Measurements from ENCODE around the gene CYB5R2. TPM values are rescaled to one million over a fixed set of nuclear protein-coding genes. Genes with fewer than 3 reads are reported as not detected.

The CYB5R2 gene
- total RNA-seq, 2 donors from 2014 or later = 1.3 TPM; not detected in 1

DNA sequence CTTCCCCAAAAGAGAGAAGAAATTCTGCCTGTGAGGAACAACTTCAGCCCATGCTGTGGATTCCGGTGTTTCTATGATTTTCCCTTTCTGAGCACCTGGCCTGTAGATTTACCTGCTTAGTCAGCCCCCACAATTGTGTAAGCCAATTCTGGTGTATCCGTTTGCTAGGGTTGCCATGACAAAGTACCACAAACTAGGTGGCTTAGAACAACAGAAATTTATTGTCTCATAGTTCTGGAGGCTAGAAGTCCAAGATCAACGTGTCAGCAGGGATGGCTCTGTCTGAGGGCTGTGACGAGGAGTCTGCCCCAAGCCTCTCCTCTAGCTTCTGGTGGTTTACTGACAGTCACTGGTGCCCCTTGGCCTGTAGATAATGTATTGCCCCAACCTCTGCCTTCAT is 15.9 kb upstream of the CYB5R2 start:
- no peak for ATAC-seq
- 67 to 68% methylated on average over 4 of the region's 4 CpGs for WGBS, 2 donors
- Histone ChIP-seq H3K9me3 (no peaks in the 10 kb centered on the region), H3K4me3 (no peak overlapping the region), H3K27me3 (no peaks in the 10 kb centered on the region), H3K36me3 (replicated peaks in 1 of 2; ENCODE audit: insufficient read depth in 1 of 2, low read depth in 2 of 2) (no peaks in the 10 kb centered on the region), H3K27ac (no peak overlapping the region), H3K4me1 (no peaks in the 10 kb centered on the region)
- TF ChIP-seq, protein P1, sequence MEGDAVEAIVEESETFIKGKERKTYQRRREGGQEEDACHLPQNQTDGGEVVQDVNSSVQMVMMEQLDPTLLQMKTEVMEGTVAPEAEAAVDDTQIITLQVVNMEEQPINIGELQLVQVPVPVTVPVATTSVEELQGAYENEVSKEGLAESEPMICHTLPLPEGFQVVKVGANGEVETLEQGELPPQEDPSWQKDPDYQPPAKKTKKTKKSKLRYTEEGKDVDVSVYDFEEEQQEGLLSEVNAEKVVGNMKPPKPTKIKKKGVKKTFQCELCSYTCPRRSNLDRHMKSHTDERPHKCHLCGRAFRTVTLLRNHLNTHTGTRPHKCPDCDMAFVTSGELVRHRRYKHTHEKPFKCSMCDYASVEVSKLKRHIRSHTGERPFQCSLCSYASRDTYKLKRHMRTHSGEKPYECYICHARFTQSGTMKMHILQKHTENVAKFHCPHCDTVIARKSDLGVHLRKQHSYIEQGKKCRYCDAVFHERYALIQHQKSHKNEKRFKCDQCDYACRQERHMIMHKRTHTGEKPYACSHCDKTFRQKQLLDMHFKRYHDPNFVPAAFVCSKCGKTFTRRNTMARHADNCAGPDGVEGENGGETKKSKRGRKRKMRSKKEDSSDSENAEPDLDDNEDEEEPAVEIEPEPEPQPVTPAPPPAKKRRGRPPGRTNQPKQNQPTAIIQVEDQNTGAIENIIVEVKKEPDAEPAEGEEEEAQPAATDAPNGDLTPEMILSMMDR (IDR thresholded peaks at IDR 0.05) = no peak
- TF ChIP-seq POLR2A (IDR thresholded peaks at IDR 0.05) = no peak
- DNase-seq = no peak
- intact Hi-C loops (cut with DNase I) = no loop called here

DNA sequence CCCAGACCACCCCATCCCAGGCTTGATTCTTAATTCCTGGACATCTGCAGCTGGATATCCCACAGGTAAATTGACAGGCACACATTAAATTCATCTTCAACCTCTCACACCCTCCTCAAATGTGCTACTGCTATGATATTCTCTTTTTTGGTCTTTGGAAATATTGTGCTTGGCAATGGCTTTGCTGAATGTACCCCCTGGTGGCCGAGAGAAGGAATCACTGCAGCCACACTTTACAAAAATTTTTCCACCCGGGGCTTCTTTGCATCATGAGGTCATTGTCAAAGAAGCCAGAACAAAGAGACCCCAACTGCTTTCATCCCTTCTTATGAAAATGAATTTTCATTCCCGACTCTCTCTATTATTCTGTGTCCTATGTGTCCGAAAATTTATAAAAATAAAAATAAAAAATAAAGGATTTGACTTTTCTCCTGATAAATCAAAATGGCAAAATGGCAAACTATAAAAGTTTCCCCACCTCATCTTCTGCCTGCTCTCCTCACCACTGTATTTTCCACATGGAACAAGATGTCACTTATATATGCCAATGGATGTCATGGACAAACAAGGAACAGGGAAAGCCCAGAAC is 15.0 kb upstream of the CYB5R2 start:
- Histone ChIP-seq H3K27ac (no peak overlapping the region), H3K4me3 (no peak overlapping the region), H3K27me3 (no peaks in the 10 kb centered on the region), H3K36me3 (replicated peaks in 1 of 2; ENCODE audit: insufficient read depth in 1 of 2, low read depth in 2 of 2) (no peaks in the 10 kb centered on the region), H3K9me3 (no peaks in the 10 kb centered on the region), H3K4me1 (no peaks in the 10 kb centered on the region)
- DNase-seq = peak in 1 of 4 donors; percentile 19
- intact Hi-C loops (cut with DNase I) = no loop called here
- ATAC-seq = peak; percentile 42
- 4 to 6% methylated on average over 4 of the region's 4 CpGs for WGBS, 2 donors
- TF ChIP-seq POLR2A (IDR thresholded peaks at IDR 0.05) = no peak
- TF ChIP-seq, protein P1 (IDR thresholded peaks at IDR 0.05) = peak; percentile 59 to 73 (median 66)

DNA sequence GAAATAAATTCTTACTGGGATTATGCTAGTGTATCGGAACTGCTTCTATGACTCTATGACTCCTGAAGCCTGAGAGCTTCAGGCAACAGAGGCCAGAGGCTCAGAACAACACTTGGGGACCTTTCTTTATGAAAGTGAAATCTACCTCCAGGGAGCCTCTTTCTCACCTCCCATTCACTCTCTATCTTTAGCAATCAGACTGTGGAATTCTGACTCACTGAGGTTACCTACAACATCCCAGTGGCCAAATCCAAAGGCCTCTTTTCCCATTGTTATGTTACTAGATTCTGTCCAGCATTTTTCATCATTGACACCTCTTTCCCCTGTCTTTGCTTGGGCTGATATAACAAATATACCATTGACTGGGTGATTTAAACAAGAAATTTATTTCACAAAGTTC is 14.1 kb upstream of the CYB5R2 start:
- 96 to 100% methylated on average over 1 of the region's 1 CpG for WGBS, 2 donors
- Histone ChIP-seq H3K27ac (no peak overlapping the region), H3K36me3 (replicated peaks in 1 of 2; ENCODE audit: insufficient read depth in 1 of 2, low read depth in 2 of 2) (no peaks in the 10 kb centered on the region), H3K4me1 (no peaks in the 10 kb centered on the region), H3K9me3 (no peaks in the 10 kb centered on the region), H3K4me3 (no peak overlapping the region), H3K27me3 (no peaks in the 10 kb centered on the region)
- intact Hi-C loops (cut with DNase I) = no loop called here
- no peak for TF ChIP-seq POLR2A (IDR thresholded peaks at IDR 0.05)
- TF ChIP-seq, protein P1 (IDR thresholded peaks at IDR 0.05) = no peak
- no peak for ATAC-seq
- no peak for DNase-seq

DNA sequence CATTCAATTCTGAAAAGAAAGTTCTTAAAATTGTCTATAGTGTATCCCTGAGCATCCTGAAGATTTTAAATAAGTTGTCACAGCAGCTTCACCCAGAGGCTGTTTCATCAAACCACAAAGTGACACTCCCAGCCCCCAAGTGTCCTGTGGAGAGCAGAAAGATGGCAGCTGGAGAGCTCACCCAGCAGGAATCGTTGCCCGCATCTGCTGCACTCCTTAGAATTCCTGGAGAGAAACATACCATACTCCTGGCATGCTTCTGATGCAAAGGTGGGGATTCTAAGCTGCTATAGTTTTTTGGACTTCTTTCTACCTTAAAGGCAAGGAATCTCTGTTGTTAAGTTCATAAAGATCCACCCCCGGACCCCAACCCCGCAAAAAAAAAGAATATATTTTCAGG is 13.5 kb upstream of the CYB5R2 start:
- ATAC-seq = no peak
- H3K36me3 ChIP-seq (replicated peaks in 1 of 2; ENCODE audit: insufficient read depth in 1 of 2, low read depth in 2 of 2) = no peaks in the 10 kb centered on the region
- WGBS, 2 donors = 69 to 72% methylated on average over 4 of the region's 4 CpGs
- H3K27ac ChIP-seq = no peak overlapping the region
- no peaks in the 10 kb centered on the region for H3K27me3 ChIP-seq
- no peaks in the 10 kb centered on the region for H3K4me1 ChIP-seq
- DNase-seq = no peak
- TF ChIP-seq, protein P1 (IDR thresholded peaks at IDR 0.05) = no peak
- TF ChIP-seq POLR2A (IDR thresholded peaks at IDR 0.05) = no peak
- no peaks in the 10 kb centered on the region for H3K9me3 ChIP-seq
- intact Hi-C loops (cut with DNase I) = no loop called here
- H3K4me3 ChIP-seq = no peak overlapping the region

DNA sequence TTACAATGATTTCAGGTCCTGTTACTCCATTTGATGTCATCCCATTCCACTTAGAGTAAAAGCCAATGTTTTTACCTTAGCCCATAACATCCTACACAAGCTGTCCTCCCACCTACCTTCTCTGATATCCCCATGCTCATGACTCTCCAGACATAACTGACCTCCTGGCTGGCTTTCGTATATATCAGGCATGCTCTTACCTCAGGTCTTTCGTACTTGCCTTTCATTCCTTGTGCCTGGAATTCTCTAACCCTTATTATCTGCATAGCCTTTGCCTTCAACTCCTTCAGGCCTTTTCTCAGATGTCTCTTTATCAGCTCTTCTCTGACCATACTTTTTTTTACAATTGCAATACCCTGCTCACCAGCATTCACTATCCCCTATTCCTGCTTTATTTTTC is 10.3 kb upstream of the CYB5R2 start:
- WGBS, 2 donors = 82 to 90% methylated on average over 2 of the region's 2 CpGs
- DNase-seq (no peak), ATAC-seq (no peak)
- Histone ChIP-seq H3K4me3 (no peak overlapping the region), H3K27me3 (no peaks in the 10 kb centered on the region), H3K36me3 (replicated peaks in 1 of 2; ENCODE audit: insufficient read depth in 1 of 2, low read depth in 2 of 2) (no peaks in the 10 kb centered on the region), H3K9me3 (no peaks in the 10 kb centered on the region), H3K4me1 (no peaks in the 10 kb centered on the region), H3K27ac (no peak overlapping the region)
- intact Hi-C loops (cut with DNase I) = no loop called here
- TF ChIP-seq POLR2A (IDR thresholded peaks at IDR 0.05) = no peak
- TF ChIP-seq, protein P1 (IDR thresholded peaks at IDR 0.05) = no peak

Measured in body of pancreas (tissue), 4 donors.